ENCODE measurements around the gene ZNF384.

Gene ZNF384

DNA sequence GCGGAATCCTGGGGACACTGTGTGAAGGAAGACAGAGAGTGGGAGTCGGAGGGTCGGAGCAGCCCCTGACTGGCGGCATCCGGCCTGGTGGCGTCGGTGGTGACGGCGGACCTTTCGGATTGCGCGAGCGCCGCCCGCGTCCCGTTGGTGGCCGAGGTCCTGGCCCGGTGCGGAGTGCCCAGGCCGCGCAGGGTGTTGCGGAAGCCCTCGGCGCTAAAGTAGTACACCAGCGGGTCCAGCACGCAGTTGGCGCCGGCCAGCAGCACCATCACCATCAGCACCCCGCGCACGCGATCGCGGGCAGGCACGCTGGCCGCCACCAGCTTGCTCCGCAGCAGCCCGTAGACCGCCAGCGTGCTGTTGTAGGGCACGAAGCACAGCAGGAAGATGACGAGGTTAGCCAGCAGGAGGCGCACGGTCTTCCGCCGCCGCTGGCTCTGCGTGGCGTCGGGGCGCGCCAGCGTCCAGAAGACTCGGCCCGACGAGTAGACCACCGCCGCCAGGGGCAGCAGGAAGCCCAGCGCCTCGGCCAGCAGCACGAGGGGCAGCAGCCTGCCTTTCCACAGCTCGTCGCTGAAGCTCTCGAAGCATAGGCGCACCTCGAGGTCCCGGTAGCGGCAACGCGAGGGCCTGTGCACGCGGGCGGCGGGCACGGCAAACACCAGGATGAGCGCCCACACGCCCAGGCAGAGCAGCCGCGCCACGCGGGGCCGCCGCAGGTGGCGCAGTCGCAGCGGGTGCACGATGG is 68.9 kb downstream of the ZNF384 start:
- no peak for DNase-seq

GRCh38 chr12:6618483-6619225 is 70.5 kb downstream of the ZNF384 start:
- no peak for DNase-seq
